Stimulated activated CD8-positive, alpha-beta memory T cell treated with anti-CD3 and anti-CD28 coated beads, Interleukin-15, amount 100 ng/mL, for 24 hours (primary cell): ENCODE measurements around the gene CD55.

Source experiments
- DNase-seq: peaks from one replicate; pipeline ENCODE4 v3.0.0-alpha.2; 2020; ENCODE audit warnings: low read depth

The CD55 gene

DNA sequence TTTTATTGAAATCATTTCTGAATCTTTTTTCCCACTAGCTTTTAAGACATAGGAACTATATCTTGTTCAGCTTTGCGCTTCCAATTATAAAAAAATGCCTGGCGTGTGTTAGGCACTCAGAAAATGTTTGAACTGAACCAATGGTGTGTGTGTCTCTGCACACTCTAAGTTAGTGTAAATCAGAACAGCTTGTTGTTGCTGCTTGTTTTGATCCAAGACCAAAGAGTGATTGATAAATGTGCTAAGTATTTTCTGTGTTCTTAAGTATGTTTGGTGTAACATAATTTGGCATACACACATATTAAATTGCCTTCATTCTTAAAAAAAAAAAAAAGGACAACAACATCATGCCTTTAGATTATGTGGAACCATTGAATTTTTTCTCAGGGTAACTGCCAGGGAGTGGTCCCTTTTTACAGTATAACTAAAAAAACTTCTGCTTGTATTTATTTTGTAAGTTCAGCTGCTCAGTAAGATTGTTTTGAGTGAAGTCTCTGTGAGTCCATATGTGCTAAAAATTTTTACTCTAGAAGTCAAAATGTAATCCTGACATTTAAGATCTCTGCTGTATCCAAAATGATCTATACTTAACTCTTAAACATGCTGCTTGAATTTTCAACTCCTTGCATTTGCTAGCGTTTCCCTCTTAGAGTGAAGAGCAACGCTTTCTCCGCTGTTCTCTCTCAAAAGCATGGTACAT, 8.7 kb downstream of the CD55 start:
- DNase-seq = no peak

DNA sequence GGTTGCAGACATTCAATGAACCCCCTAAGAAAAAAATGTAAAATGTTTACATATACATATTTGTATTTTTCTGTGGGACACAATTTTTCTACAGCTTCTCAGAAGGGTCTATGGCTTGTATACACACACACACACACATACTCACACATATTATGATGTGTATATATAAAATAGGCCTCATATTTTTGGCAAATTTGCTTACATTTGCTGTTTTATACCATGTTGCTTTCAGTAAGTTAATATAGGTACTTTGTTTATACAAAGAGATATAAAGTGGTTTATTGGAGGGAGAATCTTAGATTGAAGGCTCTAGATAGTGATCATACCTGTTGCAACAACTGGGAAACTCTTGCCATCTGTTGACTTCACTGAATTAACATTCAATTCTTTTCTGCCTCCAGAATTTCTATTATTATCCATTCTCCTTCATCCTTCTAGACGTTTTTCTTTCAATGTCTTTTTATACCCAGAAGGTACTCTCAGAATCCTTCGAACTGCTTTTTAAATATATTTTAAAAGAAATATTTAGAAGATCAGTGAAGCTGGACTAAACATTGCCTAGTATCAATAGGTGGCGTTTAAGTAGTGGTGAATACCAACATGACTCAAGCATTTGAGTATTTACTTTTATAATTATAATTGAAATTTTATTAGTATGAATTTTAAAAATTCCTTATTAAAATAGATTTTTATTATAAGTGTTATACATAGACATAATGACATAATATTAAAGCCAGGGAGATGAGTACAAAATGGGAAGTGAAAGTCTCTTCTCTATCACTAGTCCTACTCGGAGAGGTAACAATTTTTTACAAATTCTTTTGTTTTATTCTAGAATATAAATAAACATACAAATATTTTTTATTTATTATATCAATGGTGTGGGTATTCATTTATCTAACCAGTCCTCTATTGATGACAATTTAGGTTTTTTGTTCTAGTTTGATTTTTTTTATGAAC, 10.2 kb downstream of the CD55 start:
- DNase-seq = no peak

DNA sequence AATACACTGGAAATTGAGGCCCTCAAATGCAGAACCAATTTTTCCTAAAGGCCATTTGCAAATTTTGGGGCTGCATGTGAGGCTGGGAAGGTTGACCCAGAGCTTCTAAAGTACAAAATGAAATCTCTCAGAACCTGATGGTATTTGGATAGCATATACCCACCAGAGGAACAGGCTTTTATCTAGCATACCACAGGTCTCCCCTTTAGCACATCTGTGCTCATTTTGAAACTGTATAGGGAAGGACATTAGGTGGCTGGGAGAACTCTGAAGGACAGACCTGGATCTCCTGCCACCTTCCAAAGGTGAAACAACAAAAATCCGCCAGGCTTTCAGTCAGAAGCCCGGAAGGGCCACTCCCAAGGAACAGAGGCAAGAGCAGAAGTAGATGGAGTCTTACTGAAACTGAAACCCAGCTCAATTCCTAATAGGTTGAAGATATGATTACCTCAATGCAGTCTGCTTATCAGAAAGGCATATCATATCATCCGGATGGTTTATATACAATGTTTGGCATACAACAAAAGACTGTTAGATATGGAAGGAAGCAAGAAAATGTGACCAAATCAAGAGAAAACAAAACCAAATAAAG, 11.6 kb downstream of the CD55 start:
- no peak for DNase-seq

DNA sequence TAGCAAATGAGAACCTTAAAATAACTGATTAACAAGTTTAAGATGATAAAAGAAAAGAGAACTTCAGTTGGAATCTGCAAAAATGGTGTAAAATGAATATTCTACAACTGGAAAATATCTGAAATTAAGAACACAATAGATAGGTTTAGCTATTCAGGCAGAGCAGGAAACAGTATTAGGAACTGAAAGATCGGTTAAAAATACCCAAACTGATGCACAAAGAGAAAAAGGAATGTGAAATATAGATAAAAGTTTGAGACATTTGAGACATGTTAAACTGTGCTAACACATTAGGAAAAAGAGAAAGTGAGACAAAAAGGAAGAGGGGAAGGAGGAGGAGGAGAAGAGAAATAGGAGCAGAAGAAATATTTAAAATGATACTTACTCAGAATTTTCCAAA, 12.1 kb downstream of the CD55 start:
- DNase-seq = no peak

DNA sequence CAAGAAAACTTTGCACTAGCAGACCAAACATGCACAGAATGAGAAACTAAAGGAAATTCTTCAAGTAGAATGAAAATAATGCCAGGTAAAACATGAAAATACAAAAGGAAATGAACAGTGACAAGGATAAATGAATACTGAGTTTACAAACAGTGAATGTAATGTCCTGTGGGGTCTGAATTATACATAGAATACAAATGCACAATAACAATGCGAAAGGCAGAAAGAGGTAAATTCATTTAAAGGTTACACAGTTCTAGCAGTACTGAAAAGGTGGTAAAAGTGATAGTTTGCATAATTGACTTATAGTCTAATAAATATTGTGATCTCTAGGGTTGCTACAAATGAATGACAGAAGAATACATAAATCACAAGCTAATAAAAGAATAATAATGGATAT, 12.9 kb downstream of the CD55 start:
- no peak for DNase-seq

DNA sequence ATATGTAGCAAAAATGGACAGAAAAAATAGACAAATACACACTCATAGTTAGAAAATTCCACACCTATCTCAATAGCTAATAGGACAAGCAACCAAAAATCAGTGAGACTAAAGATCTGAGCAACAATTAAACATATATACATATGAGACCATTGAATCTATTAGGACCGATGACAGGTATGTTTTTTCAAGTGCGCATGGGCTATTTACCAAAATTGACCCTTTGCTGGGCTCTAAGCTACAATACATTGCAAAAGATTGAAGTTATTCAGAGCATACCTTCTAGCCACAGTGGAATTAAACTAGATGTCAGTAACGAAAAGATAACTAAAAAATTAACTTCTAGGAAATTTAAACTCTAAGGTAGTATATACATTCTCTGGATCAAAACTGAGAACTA, 13.7 kb downstream of the CD55 start:
- DNase-seq = no peak

DNA sequence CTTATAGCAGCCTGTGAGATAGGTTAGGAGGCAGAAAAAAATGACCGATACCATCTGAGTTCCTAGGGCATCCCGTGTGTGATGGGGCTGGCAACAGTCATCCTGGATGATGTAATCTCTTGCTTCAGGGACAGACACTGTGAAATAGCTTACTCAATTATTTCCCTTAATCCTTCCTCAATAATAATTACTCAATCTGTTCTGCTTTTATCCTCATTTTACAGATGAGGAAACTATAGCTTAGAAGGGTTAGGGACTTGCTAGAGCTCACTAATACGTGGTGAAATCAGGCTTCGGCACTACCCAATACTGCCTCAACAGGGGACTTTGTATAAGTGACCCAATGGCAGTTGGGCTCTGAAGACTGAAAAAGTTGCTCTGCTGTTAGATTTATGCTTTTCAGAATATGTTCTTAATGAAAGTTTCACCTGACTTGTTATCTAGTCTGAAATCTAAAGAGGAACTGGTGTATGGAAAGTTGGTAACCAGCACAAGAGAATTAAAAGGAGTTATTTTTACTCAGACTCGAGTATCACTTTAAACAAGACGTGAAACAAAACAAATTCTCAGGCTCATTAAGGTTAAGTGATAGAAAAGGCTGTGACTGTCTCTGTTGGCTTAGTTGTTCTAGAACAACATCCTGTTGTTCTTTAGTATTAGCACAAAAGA, 14.4 kb downstream of the CD55 start:
- no peak for DNase-seq

DNA sequence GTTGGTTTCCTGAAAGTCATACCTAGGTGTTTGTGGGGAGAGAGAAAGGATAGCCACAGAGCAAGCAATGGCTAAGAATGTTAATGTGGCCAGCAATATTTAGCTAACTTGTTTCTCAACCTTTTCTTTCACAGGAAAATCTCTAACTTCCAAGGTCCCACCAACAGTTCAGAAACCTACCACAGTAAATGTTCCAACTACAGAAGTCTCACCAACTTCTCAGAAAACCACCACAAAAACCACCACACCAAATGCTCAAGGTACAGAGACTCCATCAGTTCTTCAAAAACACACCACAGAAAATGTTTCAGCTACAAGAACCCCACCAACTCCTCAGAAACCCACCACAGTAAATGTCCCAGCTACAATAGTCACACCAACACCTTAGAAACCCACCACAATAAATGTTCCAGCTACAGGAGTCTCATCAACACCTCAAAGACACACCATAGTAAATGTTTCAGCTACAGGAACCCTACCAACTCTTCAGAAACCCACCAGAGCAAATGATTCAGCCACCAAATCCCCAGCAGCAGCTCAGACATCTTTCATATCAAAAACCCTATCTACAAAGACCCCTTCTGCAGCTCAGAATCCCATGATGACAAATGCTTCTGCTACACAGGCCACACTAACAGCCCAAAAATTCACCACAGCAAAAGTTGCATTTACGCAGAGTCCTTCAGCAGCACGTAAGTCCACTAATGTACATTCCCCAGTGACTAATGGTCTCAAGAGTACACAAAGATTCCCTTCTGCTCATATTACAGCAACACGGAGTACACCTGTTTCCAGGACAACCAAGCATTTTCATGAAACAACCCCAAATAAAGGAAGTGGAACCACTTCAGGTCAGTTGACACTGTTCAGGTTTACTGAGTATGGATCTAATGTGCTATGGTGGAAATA, 15.3 kb downstream of the CD55 start:
- DNase-seq = no peak

DNA sequence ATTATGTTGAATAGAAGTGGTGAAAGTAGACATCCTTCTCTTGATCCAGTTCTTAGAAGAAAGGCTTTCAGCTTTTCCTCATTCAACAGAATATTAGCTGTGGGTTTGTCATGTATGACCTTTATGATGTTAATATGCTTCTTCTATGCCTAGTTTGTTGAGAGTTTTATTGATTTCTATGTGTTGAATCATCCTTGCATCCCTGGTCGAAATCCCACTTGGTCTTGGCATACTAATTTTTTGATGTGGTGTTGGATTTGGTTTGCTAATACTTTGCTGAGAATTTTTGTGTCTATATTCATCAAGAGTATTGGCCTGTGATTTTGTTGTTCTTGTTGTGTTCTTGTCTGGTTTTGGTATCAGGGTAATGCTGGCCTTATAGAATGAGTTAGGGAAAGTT, 20.9 kb downstream of the CD55 start:
- DNase-seq = no peak

DNA sequence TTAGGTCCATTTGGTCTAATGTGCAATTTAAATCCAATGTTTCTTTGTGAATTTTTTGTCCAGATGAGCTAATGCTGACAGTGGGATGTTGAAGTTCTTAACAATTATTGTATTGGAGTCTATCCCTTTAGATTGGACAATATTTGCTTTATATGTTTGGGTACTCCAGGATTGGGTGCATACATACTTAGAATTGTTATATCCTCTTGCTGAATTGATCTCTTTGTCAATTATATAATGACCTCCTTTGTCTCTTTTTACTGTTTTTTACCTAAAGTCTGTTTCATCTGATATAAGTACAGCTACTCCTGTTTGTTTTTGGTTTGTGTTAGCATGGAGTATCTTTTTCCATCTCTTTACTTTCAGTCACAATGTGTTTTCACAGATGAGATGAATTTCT, 22.2 kb downstream of the CD55 start:
- DNase-seq = no peak

DNA sequence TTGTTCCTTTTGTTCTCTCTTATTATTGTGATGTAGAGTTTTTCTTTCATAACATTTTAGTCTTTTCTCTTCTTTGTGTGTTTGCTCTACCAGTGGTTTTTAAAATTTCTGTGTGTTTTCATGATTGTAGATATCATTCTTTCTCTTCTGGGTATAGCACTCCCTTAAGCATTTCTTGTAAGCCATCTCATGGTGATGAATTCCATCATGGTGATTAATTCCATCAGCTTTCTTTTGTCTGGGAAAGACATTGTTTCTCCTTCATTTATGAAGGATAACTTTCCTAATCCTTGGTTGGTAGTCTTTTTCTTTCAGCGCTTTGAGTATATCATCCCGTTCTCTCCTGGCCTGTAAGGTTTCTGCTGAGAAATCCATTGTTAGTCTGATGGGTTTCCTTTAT, 22.7 kb downstream of the CD55 start:
- no peak for DNase-seq

DNA sequence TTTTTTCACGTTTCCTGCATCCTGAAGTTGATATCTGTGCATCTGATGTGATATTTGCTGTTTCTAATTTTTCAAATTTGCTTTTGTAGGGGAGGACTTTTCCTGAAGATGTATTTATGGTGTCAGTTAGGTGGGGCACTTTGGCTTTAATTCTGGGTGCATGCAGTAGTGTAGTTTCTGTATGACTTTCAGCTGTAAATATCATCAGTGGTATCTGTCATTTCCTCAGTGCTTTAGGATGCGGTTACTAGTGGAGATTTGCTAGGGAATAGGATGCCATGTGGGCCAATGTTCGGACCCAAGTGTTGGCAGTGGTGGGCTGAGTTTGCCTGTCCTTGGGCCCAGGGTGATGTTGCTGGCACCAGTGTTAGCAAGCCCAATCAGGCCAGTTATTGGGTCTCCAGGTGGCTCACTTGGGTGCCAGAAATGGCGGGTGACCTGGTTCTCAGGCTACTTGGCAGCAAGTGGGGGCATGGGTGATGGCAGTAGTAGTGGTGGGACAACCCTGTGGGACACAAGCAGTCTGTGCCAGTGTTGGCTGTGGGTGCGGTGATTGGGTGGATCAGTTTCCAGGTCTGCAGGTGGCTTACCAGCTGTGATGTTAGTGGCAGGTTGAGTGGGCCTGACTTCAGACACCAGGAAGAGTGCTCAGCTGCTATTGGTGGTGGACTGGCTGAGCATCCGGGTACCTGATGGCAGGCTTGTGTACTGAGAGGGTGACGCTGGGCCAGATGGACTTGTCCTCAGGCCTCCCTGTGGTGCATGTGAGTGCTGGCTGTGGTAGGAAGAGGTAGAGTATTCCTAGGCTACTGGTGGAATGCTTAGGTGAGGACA, 24.4 kb downstream of the CD55 start:
- DNase-seq = no peak

DNA sequence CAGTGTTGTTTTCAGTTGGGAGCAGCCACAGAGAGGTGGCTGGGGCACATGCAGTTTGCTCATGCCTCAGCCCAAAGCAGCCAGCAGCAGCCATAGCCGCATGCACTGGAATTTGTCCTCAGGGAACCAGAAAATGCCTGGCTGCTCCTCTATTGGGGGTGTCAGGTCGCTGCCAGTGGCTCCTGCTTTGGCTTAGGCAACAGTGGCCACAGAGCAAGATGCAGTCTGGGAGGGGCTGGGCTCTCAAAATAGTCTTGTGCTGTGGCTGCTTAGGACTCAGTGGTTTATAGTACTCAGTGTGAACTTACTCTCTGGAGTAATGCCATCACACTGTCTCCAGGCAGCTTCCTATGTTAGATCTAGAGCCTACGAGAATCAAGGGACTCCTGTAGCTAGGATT, 25.0 kb downstream of the CD55 start:
- no peak for DNase-seq

DNA sequence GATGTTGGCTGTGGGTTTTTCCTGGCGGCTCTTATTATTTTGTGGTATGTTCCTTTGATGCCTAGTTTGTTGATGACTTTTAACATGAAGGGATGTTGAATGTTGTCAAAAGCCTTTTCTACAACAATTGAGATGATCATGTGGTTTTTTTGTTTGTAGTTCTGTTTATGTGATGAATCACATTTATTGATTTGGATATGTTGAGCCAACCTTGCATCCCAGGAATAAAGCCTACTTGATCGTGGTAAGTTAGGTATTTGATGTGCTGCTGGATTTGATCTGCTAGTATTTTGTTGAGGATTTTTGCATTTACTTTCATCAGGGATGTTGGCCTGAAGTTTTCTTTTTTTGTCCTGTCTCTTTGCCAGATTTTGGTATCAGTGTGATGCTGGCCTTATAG, 28.5 kb downstream of the CD55 start:
- DNase-seq = no peak

DNA sequence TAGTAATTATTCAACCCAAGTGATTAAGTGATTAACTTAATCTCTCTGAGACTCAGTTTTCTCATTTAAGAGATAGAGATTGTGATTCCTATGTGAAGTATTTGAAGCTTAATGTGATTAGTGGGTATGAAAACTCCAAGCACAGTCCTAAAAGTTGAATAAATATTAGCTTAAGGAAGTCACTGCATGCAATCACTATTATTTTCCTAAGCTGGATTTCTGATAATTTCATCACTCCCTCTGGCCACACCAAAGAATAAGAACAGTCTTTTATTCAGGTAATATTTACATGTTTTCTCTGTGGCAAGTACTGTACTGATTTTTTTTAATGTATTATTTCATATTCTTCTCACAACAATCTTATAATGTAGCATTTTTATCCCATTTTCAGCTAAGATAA, 31.1 kb downstream of the CD55 start:
- no peak for DNase-seq

DNA sequence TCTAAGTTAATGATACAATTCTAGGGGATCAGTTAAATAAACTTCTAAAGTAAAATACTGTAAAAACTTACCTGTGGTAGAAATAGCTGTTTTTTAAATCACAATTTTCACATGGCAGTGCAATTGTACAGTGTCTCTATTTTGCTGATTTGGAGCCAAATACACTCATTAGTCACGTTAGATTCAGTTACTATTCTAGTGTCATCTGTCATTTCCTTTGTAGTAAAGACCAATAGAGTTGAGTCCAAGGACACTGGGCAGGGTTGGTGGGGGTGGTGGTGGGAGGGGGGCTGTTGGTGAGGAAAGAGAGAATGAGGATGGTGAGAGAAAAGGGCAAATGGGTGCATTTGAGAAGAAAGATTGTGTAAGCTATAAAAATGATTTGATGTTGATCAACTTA, 33.6 kb downstream of the CD55 start:
- DNase-seq = no peak

DNA sequence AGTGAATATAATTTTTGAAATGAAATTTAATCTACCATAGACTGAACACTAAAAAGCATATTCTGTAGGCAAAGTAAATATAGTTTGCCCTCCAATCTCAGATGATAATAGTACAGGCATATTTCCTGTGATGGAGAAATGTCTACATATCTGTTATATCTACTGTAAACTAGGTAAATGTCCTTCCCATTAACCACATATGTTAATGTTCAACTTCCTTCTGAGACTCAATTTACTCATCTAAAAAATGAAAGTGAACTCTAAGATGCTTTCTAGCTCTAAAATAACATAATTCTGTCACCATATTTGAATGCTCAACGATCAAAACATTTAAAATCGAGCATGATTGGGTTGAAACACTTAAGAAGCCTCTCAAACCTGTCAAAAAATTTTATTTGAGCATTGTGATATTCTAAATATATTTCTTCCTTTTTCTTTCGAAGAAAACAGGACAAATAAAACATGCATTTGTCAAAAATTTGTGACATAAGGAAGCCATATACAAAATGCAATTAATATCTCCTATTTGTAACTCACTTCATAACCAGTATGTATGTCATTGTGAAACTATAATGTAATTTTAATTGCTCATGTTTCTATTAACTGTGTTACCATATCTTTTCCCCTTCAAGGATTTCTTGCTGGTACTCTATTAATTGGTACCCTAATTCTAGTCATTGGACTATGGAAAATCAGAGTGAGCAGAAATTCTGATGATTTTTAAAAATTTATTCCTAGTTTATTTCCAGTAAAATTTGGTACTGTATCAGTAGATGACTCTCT, 34.2 kb downstream of the CD55 start:
- DNase-seq = no peak

DNA sequence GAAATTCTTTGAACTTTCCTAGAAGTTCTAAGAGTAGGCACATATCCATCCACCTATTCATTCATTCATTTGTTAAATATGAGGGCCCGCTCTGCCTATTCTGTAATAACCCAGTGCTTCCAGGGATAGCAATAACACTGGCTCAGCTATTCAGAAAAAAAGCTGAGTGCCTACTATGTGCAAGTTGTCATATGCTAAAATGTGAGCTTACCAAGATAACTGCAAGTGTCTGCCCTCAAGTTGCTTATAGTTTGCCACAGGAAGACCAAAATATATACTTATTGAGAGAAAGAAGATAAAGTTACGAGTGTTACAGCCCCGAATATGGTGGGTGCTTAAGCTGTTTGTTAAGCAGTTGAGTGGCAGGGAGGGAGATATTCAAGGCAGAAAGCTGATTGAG, 39.6 kb downstream of the CD55 start:
- no peak for DNase-seq

DNA sequence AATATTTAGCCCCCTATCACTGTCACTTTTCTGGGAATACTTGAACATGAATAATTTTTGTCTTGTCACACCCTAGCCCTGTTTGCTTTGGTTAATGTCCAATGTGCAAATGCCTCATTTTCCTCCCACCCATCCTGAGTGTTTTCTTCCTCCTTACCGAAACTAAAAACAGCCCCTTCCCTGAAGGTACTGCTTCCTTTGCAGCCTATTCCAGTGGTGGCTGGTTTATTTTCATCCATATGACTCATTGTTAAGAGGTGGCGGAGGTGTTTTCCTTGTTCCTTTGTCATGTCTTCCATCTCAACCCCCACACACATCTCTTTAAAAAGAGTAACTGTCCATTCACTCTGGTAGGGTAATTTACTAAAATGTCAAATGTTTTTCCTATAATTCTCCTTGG, 40.4 kb downstream of the CD55 start:
- no peak for DNase-seq
